WTC11 (cell line): ENCODE data around the gene CBX2.

ENCODE experiments used
- CTCF ChIP-seq: fragments of 200-600 bp; IDR thresholded peaks from 2 replicates; pipeline ENCODE4 v1.8.0; 2022; ENCODE audit warnings: antibody characterized with exemption
- PRDM15 ChIP-seq: sonication (generic); formaldehyde crosslinking; IDR thresholded peaks from 2 replicates; pipeline ENCODE4 v1.8.0; 2022; ENCODE audit warnings: missing genetic modification reagents
- TCF7 ChIP-seq: sonication (generic); formaldehyde crosslinking; IDR thresholded peaks from 2 replicates; pipeline ENCODE4 v1.8.0; 2022; ENCODE audit warnings: mild to moderate bottlenecking, low read depth, missing genetic modification reagents, moderate library complexity

GRCh38 chr17:79833110-79833450, 55.1 kb downstream of the CBX2 start:
- no peak for TF ChIP-seq PRDM15 (CRISPR knock-in tag)
- no peak for TF ChIP-seq CTCF
- TF ChIP-seq TCF7 (CRISPR knock-in tag): no peak
